K562 (cell line): ENCODE results near the gene UCHL5. TPM values are rescaled to one million over a fixed set of nuclear protein-coding genes. Genes with fewer than 3 reads are reported as not detected.

Experiments used
- ARID4B ChIP-seq: sonication (generic); formaldehyde crosslinking; IDR thresholded peaks from 2 replicates; pipeline ENCODE4 v1.8.0; 2022; ENCODE audit warnings: mild to moderate bottlenecking, missing genetic modification reagents
- CBFA2T3 ChIP-seq: fragments of 450-650 bp; IDR thresholded peaks from 2 replicates; pipeline ENCODE4 v1.6.1; 2017
- CTCFL ChIP-seq: IDR thresholded peaks from 2 replicates; pipeline ENCODE4 v1.6.1; 2011; ENCODE audit warnings: borderline replicate concordance, low read depth, mild to moderate bottlenecking, moderate library complexity, low read length; ENCODE audit not compliant: insufficient read depth, poor library complexity, severe bottlenecking
- DPF2 ChIP-seq: fragments of 450-650 bp; IDR thresholded peaks from 2 replicates; pipeline ENCODE4 v1.6.1; 2016
- HDAC3 ChIP-seq: fragments of 450-650 bp; IDR thresholded peaks from 2 replicates; pipeline ENCODE4 v1.6.1; 2018; ENCODE audit warnings: borderline replicate concordance, mild to moderate bottlenecking, moderate library complexity; ENCODE audit not compliant: partially characterized antibody
- HEY1 ChIP-seq: fragments of 250-450 bp; sonication (Bioruptor Pico); IDR thresholded peaks from 2 replicates; pipeline ENCODE4 v1.5.0; 2020; ENCODE audit warnings: mild to moderate bottlenecking, moderate library complexity, borderline replicate concordance
- HMG20A ChIP-seq: fragments of 450-650 bp; formaldehyde crosslinking; conservative IDR thresholded peaks from 2 replicates; pipeline ENCODE4 v1.4.0; 2020; ENCODE audit warnings: mild to moderate bottlenecking, mixed read lengths
- HNRNPL ChIP-seq: fragments of 200-400 bp; formaldehyde crosslinking; IDR thresholded peaks from 2 replicates; pipeline ENCODE4 v1.6.1; 2017; ENCODE audit warnings: low read depth, mild to moderate bottlenecking, low read length
- KLF10 ChIP-seq: fragments of 250-450 bp; sonication (Bioruptor Pico); IDR thresholded peaks from 2 replicates; pipeline ENCODE4 v1.6.1; 2021; ENCODE audit warnings: matching md5 sums
- KLF13 ChIP-seq: fragments of 450-650 bp; IDR thresholded peaks from 2 replicates; pipeline ENCODE4 v1.6.1; 2016; ENCODE audit warnings: missing genetic modification characterization, low read depth, mild to moderate bottlenecking, missing compliant biosample characterization, moderate library complexity, borderline replicate concordance
- L3MBTL2 ChIP-seq: fragments of 450-650 bp; IDR thresholded peaks from 2 replicates; pipeline ENCODE4 v1.6.1; 2016; ENCODE audit warnings: mild to moderate bottlenecking, moderate library complexity
- LEF1 ChIP-seq: fragments of 450-650 bp; IDR thresholded peaks from 2 replicates; pipeline ENCODE4 v1.6.1; 2016; ENCODE audit warnings: mild to moderate bottlenecking
- MCM7 ChIP-seq, 2 experiments: fragments of 450-650 bp; IDR thresholded peaks; 2 replicates each; pipeline ENCODE4 v1.6.1; 2016 to 2018
- NUFIP1 ChIP-seq: fragments of 450-650 bp; IDR thresholded peaks from 2 replicates; pipeline ENCODE4 v1.6.1; 2018; ENCODE audit not compliant: partially characterized antibody
- PHF8 ChIP-seq: fragments of 200-600 bp; sonication (generic); IDR thresholded peaks from 2 replicates; pipeline ENCODE4 v1.6.1; 2012; ENCODE audit warnings: mixed run types, mild to moderate bottlenecking, inconsistent platforms, low read length, moderate library complexity, borderline replicate concordance
- PTBP1 ChIP-seq: fragments of 200-400 bp; formaldehyde crosslinking; IDR thresholded peaks from 2 replicates; pipeline ENCODE4 v1.6.1; 2017; ENCODE audit warnings: low read depth, low read length
- RCOR1 ChIP-seq, 2 experiments: IDR thresholded peaks; 2 replicates each; pipeline ENCODE4 v1.6.1; 2012; ENCODE audit warnings: low read depth in 2 of 2, low read length in 2 of 2, borderline replicate concordance in 1 of 2, improper control_type of control experiment in 1 of 2
- SRSF3 ChIP-seq: fragments of 200-400 bp; formaldehyde crosslinking; IDR thresholded peaks from 2 replicates; pipeline ENCODE4 v1.6.1; 2016; ENCODE audit warnings: mild to moderate bottlenecking, low read length, moderate library complexity; ENCODE audit not compliant: insufficient read depth
- TFAM ChIP-seq: fragments of 250-450 bp; sonication (Bioruptor Pico); conservative IDR thresholded peaks from 2 replicates; pipeline ENCODE4 v1.5.0; 2021; ENCODE audit warnings: mild to moderate bottlenecking, moderate library complexity
- THRA ChIP-seq: fragments of 450-650 bp; IDR thresholded peaks from 2 replicates; pipeline ENCODE4 v1.6.1; 2017; ENCODE audit warnings: mild to moderate bottlenecking, moderate library complexity
- XRCC5 ChIP-seq: fragments of 200-400 bp; formaldehyde crosslinking; IDR thresholded peaks from 2 replicates; pipeline ENCODE4 v1.6.1; 2017; ENCODE audit warnings: low read depth, mild to moderate bottlenecking, low read length
- ZEB2 ChIP-seq: fragments of 450-650 bp; IDR thresholded peaks from 2 replicates; pipeline ENCODE4 v1.6.1; 2016
- ZNF778 ChIP-seq: fragments of 450-650 bp; formaldehyde crosslinking; IDR thresholded peaks from 2 replicates; pipeline ENCODE4 v1.4.0; 2020; ENCODE audit warnings: mild to moderate bottlenecking, moderate library complexity
- polyA plus RNA-seq, 8 experiments: library from polyadenylated mRNA; depleted of rRNA in 4 of 8; stranded (reverse) in 5 of 8; unstranded in 3 of 8; fragments of >200 nt; fragmentation: Nextera tagmentation in 2 of 8; fragmentation: Illumina TruSeq in 1 of 8; extraction: Ambion mirVana in 2 of 8; extraction: Trizol in 1 of 8; gene quantifications; 2 replicates each; pipeline versions ENCODE4 v1.2.1 to v1.2.3, GENCODE V29; 2011 to 2014; ENCODE audit warnings: inconsistent platforms in 1 of 8, missing spikeins in 1 of 8
- total RNA-seq, 7 experiments: library from RNA; depleted of rRNA in 6 of 7; stranded (reverse); fragments of >200 nt in 6 of 7; fragmentation: Illumina TruSeq in 2 of 7; extraction: Trizol in 2 of 7; gene quantifications; 2 replicates each; pipeline versions ENCODE4 v1.2.1 to v1.2.3, GENCODE V29; 2011 to 2021; ENCODE audit warnings: low replicate concordance in 1 of 7

The UCHL5 gene
- total and polyA plus RNA-seq, 9 of the 15 experiments (the other 6 are each of a cell fraction or from before 2014, with no cell fraction given) = 61.0 to 206 (median 122) TPM

GRCh38 chr1:193068013-193068412 is 8.9 kb upstream of the UCHL5 start (continued):
- no peak for TF ChIP-seq CTCFL
- TF ChIP-seq NUFIP1 = no peak
- TF ChIP-seq ZEB2 = no peak
- TF ChIP-seq XRCC5 = no peak
- no peak for TF ChIP-seq HNRNPL
- peak; percentile 34; the same call in 1 of the 2 replicates for TF ChIP-seq LEF1
- TF ChIP-seq L3MBTL2 = peak; percentile 37; the same call in 1 of the 2 replicates
- TF ChIP-seq RCOR1 (IDR thresholded peaks at IDR 0.05; ENCODE audit: borderline replicate concordance in 1 of 2, low read depth in 2 of 2, low read length in 2 of 2) = no peak
- peak; percentile 74 for TF ChIP-seq DPF2
- peak; percentile 91 for TF ChIP-seq CBFA2T3
- no peak for TF ChIP-seq HMG20A (CRISPR knock-in tag)
- TF ChIP-seq MCM7 (IDR thresholded peaks at IDR 0.05) = no peak
- TF ChIP-seq THRA = no peak
- no peak for TF ChIP-seq ZNF778 (CRISPR knock-in tag)
- no peak for TF ChIP-seq PTBP1
- no peak for TF ChIP-seq KLF13 (tag)
- no peak for TF ChIP-seq PHF8
- no peak for TF ChIP-seq ARID4B (CRISPR knock-in tag)
- no peak for TF ChIP-seq TFAM (CRISPR knock-in tag)
- TF ChIP-seq SRSF3 = no peak
- no peak for TF ChIP-seq HDAC3
- TF ChIP-seq KLF10 (CRISPR knock-in tag) = no peak
- no peak for TF ChIP-seq HEY1 (CRISPR knock-in tag)
